Ovary (tissue), 3 donors: Measurements from ENCODE around the gene KCNJ16.

Experiments
- CTCF ChIP-seq, 3 donors: fragments of 450-650 bp in 2 of 3; fragments of 200-600 bp in 1 of 3; IDR thresholded peaks; one replicate each; pipeline versions ENCODE4 v1.5.1 to v1.8.0; 2016 to 2022; ENCODE audit warnings: antibody characterized with exemption in 3 of 3, mild to moderate bottlenecking in 1 of 3
- EP300 ChIP-seq: sonication (generic); formaldehyde crosslinking; IDR thresholded peaks from one replicate; pipeline ENCODE4 v1.6.1; 2017; ENCODE audit warnings: antibody characterized with exemption
- donor health status: DM: no; HTN: no; CAD: no.

- TF ChIP-seq EP300 (no peak), CTCF (IDR thresholded peaks at IDR 0.05) (no peak)
These were observed 108.5 kb downstream of the KCNJ16 start for GRCh38 chr17:70183508-70183907.
